Osteoblast (primary cell): ENCODE data around the gene NCKAP5. TPM values are rescaled to one million over a fixed set of nuclear protein-coding genes. Genes with fewer than 3 reads are reported as not detected.
A peak's percentile ranks its signal among the peaks of the same experiment; 100 is the strongest.

Experiments
- DNase-seq: peaks from one replicate; pipeline ENCODE4 v3.0.0; 2011; ENCODE audit warnings: low spot score, mixed read lengths; ENCODE audit not compliant: insufficient read length; ENCODE audit errors: missing footprints
- H2AFZ ChIP-seq: 2 replicates; pipeline ENCODE4 v1.6.0; 2011; ENCODE audit warnings: mild to moderate bottlenecking, low read length
- H3K27ac ChIP-seq: 2 replicates; pipeline ENCODE4 v1.5.1; 2011; ENCODE audit warnings: mild to moderate bottlenecking, low read depth, low read length, moderate library complexity
- H3K27me3 ChIP-seq: 2 replicates; pipeline ENCODE4 v1.6.0; 2012; ENCODE audit warnings: mild to moderate bottlenecking, control low read depth, inconsistent platforms, low read length, moderate library complexity; ENCODE audit not compliant: insufficient read depth
- H3K36me3 ChIP-seq: 2 replicates; pipeline ENCODE4 v1.5.1; 2011; ENCODE audit warnings: mild to moderate bottlenecking, low read length, control low read depth, moderate library complexity; ENCODE audit not compliant: insufficient read depth
- H3K4me1 ChIP-seq: 2 replicates; pipeline ENCODE4 v1.5.1; 2011; ENCODE audit warnings: mild to moderate bottlenecking, low read length, control low read depth, moderate library complexity; ENCODE audit not compliant: insufficient read depth
- H3K4me2 ChIP-seq: 2 replicates; pipeline ENCODE4 v1.6.0; 2011; ENCODE audit warnings: mild to moderate bottlenecking, low read length; ENCODE audit not compliant: insufficient read depth
- H3K4me3 ChIP-seq: fragments of 200-600 bp; sonication (generic); 3 replicates; pipeline ENCODE4 v1.5.1; 2012; ENCODE audit warnings: mild to moderate bottlenecking, low read length, inconsistent platforms; ENCODE audit not compliant: insufficient read depth
- H3K79me2 ChIP-seq: 2 replicates; pipeline ENCODE4 v1.6.0; 2012; ENCODE audit warnings: mild to moderate bottlenecking, low read length, control low read depth, inconsistent platforms; ENCODE audit not compliant: insufficient read depth
- H3K9me3 ChIP-seq: 2 replicates; pipeline ENCODE4 v1.5.1; 2011; ENCODE audit warnings: low read depth, low read length, control low read depth
- H4K20me1 ChIP-seq: 2 replicates; pipeline ENCODE4 v1.6.0; 2012; ENCODE audit warnings: mild to moderate bottlenecking, low read length, control low read depth; ENCODE audit not compliant: insufficient read depth
- CTCF ChIP-seq: IDR thresholded peaks from 2 replicates; pipeline ENCODE4 v1.5.1; 2011; ENCODE audit warnings: mild to moderate bottlenecking, low read depth, low read length, moderate library complexity; ENCODE audit errors: extremely low read depth
- total RNA-seq: library from RNA; depleted of rRNA; stranded (reverse); fragments of >200 nt; gene quantifications from 2 replicates; pipeline ENCODE4 v1.2.3, GENCODE V29; 2012

NCKAP5 gene
- total RNA-seq, 1 donor = 1.8 TPM

GRCh38 chr2:133360882-133361281 is 207.4 kb downstream of the NCKAP5 start:
- Histone ChIP-seq H3K36me3 (no peaks in the 10 kb centered on the region), H4K20me1 (no peaks in the 10 kb centered on the region), H2AFZ (no peak overlapping the region), H3K4me1 (peaks cover 12% of the 10 kb centered on the region), H3K4me3 (no peak overlapping the region), H3K27ac (no peak overlapping the region), H3K4me2 (no peak overlapping the region), H3K9me3 (no peaks in the 10 kb centered on the region), H3K79me2 (no peaks in the 10 kb centered on the region), H3K27me3 (no peaks in the 10 kb centered on the region)
- TF ChIP-seq CTCF = no peak
- no peak for DNase-seq

- H3K9me3 ChIP-seq = no peaks in the 10 kb centered on the region
- no peaks in the 10 kb centered on the region for H3K79me2 ChIP-seq
- H3K27me3 ChIP-seq = no peaks in the 10 kb centered on the region
- no peak for DNase-seq
- no peak for TF ChIP-seq CTCF
- H3K36me3 ChIP-seq = no peaks in the 10 kb centered on the region
- no peak overlapping the region for H3K4me2 ChIP-seq
- H2AFZ ChIP-seq = no peak overlapping the region
- H3K4me1 ChIP-seq = peaks cover 10% of the 10 kb centered on the region
- no peaks in the 10 kb centered on the region for H4K20me1 ChIP-seq
- no peak overlapping the region for H3K4me3 ChIP-seq
- H3K27ac ChIP-seq = no peak overlapping the region
Observed at GRCh38 chr2:133360190-133360589, 208.1 kb downstream of the NCKAP5 start.

- no peak for DNase-seq
- no peaks in the 10 kb centered on the region for H3K79me2 ChIP-seq
- H3K4me2 ChIP-seq = no peak overlapping the region
- no peaks in the 10 kb centered on the region for H3K9me3 ChIP-seq
- H3K27me3 ChIP-seq = no peaks in the 10 kb centered on the region
- no peak overlapping the region for H2AFZ ChIP-seq
- no peaks in the 10 kb centered on the region for H3K36me3 ChIP-seq
- H3K4me1 ChIP-seq = no peaks in the 10 kb centered on the region
- no peak for TF ChIP-seq CTCF
- no peak overlapping the region for H3K4me3 ChIP-seq
- no peak overlapping the region for H3K27ac ChIP-seq
- no peaks in the 10 kb centered on the region for H4K20me1 ChIP-seq
Observed at GRCh38 chr2:133352719-133353118, 215.5 kb downstream of the NCKAP5 start.

- DNase-seq = peak; percentile 15
- Histone ChIP-seq H3K36me3 (no peaks in the 10 kb centered on the region), H2AFZ (no peak overlapping the region), H4K20me1 (no peaks in the 10 kb centered on the region), H3K4me1 (no peaks in the 10 kb centered on the region), H3K27me3 (no peaks in the 10 kb centered on the region), H3K4me2 (no peak overlapping the region), H3K4me3 (no peak overlapping the region), H3K9me3 (no peaks in the 10 kb centered on the region), H3K79me2 (no peaks in the 10 kb centered on the region), H3K27ac (no peak overlapping the region)
- no peak for TF ChIP-seq CTCF
Observed at GRCh38 chr2:133346654-133347053, 221.6 kb downstream of the NCKAP5 start.
